Measurements from ENCODE around the gene SETD2.
A peak's percentile ranks its signal among the peaks of the same experiment; 100 is the strongest.

The SETD2 gene

DNA sequence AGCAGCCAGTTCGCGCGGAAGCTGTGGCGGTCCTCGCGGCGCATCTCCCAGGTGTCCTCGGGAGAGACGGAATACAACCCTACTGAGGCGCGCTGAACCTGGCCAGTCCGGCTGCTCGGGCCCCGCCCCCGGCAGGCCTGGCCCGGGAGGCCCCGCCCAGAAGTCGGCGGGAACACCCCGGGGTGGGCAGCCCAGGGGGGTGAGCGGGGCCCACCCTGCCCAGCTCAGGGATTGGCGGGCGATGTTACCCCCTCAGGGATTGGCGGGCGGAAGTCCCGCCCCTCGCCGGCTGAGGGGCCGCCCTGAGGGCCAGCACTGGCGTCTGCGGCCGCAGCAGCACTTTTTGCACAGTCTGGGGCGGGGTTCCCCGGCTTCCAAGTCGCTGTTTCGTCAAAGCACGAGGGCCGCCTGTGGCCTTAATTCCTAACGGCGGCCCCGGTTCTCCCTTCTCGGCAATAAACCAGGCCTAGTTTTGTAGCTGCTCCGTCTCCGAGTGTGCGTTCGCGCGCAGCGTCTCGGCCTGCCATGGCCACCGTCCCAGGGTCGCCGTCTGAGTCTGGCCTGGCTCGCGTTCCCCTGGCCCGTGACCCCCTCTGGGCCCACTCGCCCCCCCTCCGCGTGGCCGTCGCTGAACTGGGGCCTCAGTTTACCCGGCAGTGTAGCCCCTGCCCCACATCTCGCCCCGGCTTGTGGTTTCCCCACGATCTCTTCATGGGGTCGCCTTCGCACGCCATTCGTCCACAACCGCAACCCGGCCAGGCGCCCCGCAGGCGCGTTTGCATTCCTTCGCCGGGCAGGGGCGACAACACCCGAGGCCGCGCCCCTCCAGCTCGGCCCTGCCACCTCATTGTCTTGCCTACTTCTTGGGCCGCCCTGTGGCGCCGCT lies 154.4 kb downstream of the SETD2 start:
- DNase-seq (ENCODE audit: low read depth): peak; percentile 50

GRCh38 chr3:47008851-47009224 lies 155.1 kb downstream of the SETD2 start:
- DNase-seq (ENCODE audit: low read depth): no peak

DNA sequence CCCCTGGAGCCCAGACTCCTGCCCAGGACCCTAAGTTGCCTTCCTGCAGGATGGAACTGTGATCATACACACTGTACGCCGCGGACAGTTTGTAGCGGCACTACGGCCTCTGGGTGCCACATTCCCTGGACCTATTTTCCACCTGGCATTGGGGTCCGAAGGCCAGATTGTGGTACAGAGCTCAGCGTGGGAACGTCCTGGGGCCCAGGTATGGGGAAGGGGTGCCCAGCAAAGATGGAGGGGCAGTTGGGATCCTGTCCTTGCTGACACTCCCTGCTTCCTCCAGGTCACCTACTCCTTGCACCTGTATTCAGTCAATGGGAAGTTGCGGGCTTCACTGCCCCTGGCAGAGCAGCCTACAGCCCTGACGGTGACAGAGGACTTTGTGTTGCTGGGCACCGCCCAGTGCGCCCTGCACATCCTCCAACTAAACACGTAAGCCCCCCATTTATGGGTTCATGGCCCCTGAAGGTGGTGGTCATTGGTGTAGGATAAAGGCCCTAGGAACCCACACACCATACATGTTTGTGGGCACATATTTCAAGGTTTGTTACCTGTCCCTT lies 155.6 kb downstream of the SETD2 start:
- no peak for DNase-seq (ENCODE audit: low read depth)

DNA sequence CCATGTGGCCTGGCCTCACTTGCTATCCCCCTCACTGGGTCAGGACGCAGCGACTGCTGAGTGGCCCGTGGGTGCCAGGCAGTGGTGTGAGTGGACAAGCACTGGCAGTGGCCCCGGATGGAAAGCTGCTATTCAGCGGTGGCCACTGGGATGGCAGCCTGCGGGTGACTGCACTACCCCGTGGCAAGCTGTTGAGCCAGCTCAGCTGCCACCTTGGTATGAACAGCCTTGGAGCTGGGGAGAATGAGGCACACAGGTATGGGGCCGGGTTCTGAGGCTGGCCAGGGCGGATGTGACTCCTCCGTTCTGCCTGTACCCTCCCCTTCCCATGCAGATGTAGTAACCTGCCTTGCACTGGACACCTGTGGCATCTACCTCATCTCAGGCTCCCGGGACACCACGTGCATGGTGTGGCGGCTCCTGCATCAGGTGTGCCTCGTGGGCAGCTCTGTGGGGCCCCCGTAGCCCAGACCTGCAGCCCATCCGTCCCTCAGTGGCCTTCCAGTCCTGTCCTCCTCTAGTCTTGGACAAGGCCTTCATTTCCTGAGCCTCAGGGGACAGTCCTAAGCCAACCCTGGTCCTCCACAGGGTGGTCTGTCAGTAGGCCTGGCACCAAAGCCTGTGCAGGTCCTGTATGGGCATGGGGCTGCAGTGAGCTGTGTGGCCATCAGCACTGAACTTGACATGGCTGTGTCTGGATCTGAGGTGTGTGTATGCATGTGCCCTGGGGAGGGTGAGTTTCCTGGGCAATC lies 156.3 kb downstream of the SETD2 start:
- DNase-seq (ENCODE audit: low read depth): no peak

DNA sequence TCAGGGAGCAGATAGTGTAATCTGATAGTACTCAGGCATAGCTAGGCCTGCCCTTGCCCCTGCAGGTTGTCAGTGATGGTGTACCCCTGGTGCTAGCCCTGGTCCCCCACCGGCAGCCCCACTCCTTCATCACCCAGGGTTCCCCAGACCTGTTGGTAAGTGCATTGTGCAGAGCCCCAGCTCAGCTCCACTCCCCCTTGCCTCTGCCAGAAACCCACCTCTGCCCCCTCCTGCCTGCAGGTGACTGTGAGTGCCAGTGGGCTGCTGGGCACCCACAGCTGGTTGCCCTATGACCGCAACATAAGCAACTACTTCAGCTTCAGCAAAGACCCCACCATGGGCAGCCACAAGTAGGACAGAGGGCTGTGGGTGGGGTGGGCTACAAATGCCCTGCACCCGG lies 156.9 kb downstream of the SETD2 start:
- DNase-seq (ENCODE audit: low read depth): no peak

GRCh38 chr3:47006145-47006651 lies 157.7 kb downstream of the SETD2 start:
- DNase-seq (ENCODE audit: low read depth): no peak

DNA sequence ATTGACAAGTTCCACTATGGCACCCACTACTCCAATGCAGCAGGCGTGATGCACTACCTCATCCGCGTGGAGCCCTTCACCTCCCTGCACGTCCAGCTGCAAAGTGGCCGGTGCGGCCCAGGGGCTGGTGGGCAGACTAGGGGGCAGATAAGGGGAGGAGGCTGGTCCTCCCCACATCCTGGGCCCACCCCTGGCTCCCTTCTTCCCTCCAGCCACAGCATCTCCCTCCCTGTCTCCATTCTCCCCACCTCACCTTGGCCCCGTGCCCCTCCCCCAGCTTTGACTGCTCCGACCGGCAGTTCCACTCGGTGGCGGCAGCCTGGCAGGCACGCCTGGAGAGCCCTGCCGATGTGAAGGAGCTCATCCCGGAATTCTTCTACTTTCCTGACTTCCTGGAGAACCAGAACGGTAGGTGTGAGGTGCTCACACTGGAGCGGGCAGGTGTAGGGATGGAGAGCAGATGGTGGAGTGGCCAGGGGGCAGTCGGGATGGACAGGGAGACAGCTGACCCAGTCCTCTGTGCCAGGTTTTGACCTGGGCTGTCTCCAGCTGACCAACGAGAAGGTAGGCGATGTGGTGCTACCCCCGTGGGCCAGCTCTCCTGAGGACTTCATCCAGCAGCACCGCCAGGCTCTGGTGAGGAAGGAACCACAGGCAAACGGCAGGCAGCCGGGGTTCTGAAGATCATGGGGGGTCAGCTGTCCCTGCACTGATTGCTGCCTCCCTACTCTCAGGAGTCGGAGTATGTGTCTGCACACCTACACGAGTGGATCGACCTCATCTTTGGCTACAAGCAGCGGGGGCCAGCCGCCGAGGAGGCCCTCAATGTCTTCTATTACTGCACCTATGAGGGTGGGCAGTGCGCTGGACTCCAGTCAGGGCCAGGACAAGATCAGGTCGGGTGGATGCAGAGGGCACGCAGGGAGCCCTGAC lies 158.4 kb downstream of the SETD2 start:
- DNase-seq (ENCODE audit: low read depth): no peak

- DNase-seq (ENCODE audit: low read depth): no peak
These were observed 159.3 kb downstream of the SETD2 start for GRCh38 chr3:47004369-47005211.

DNA sequence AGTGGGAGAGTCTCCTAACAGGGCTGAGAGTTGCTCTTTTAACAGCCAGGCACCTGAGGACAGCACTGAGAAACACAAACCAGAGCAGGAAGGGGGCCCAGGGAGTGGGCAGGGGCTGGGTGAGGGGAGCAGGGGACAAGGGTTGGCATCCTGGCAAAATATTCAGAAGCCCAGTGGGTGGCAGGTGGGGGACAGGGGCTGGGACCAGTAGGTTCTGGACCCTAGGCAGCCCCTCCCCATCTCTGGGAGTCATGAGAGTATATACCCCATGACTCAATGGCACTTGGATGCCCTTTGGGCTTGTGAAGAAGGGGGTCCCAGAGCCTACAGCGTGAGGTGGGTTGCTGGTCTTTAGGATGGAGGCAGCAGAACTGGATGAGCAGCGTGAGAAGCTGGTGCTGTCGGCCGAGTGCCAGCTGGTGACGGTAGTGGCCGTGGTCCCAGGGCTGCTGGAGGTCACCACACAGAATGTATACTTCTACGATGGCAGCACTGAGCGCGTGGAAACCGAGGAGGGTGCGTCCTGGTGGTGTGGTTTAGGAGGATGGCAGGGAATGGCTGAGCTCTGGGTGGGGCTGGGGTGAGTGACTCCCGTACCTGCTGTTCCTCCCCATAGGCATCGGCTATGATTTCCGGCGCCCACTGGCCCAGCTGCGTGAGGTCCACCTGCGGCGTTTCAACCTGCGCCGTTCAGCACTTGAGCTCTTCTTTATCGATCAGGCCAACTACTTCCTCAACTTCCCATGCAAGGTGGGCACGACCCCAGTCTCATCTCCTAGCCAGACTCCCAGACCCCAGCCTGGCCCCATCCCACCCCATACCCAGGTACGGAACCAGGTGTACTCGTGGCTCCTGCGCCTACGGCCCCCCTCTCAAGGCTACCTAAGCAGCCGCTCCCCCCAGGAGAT lies 160.2 kb downstream of the SETD2 start:
- DNase-seq (ENCODE audit: low read depth): no peak

GRCh38 chr3:47003056-47003410 lies 160.9 kb downstream of the SETD2 start:
- DNase-seq (ENCODE audit: low read depth): no peak

GRCh38 chr3:47002171-47003055 lies 161.5 kb downstream of the SETD2 start:
- no peak for DNase-seq (ENCODE audit: low read depth)

GRCh38 chr3:47001731-47002170 lies 162.2 kb downstream of the SETD2 start:
- DNase-seq (ENCODE audit: low read depth): no peak

DNA sequence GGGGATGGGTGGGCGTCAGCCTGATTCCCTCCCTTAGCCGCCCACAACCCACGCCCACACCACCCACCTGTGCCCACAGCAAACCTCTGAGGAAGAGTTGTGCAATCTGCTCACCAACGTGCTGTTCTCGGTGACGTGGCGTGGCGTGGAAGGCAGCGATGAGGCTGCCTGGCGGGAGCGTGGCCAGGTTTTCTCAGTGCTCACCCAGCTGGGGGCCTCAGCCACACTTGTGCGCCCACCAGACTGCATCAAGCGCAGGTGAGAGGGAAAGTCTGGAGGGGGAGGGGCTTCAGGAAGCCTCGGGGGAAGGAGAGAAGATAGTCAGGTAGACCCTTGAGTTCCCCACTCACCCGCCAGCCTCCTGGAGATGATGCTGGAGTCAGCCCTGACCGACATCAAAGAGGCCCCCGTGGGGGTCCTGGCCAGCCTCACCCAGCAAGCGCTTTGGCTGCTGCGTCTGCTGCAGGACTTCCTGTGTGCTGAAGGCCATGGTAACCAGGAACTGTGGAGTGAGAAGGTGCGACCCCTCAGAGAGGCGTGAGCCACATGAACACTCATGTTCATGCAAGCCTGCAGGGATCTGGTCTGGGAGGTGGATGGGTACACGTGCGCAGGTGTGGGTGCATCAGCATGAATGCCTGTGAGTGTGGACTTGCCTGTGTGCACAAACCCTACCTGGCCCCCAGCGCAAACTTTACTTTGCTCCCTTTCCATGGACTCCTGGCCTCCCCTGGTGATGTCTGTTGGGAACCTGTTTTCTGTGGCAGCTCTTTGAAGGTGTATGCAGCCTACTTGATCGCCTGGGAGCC lies 162.8 kb downstream of the SETD2 start:
- DNase-seq (ENCODE audit: low read depth): no peak

- no peak for DNase-seq (ENCODE audit: low read depth)
These were observed 163.6 kb downstream of the SETD2 start for GRCh38 chr3:47000198-47000815.

- DNase-seq (ENCODE audit: low read depth): no peak
These were observed 164.3 kb downstream of the SETD2 start for GRCh38 chr3:46999516-47000197.

DNA sequence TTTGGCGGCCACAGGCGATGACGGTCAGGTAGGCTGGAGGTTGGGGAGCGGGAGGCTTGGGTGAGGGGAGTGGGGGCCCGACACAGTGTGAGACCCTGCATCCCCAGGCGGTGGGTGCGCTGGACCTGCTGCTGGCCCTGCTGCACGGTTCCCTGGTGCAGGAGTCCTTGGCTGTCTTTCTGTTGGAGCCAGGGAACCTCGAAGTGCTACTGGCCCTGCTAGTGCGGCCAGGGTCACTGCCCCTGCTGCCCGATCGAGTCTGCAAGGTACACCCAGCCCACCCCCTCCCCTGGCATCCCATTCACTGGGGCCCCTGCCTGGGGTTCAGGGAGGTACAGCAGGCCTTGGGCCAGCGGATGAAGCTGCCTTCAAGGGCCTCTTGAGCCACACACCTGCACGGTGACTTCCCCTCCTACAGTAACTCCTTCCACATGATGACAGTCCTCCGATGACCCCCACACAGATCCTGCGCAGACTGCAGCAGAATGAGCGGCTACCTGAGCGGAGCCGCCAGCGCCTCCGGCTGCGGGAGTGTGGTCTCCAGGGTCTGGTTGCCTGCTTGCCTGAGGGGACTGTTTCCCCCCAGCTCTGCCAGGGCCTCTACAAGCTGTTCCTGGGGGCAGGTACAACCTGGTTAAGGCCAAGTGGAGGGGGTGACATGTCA lies 164.9 kb downstream of the SETD2 start:
- DNase-seq (ENCODE audit: low read depth): no peak
